OCI-LY3 (cell line): ENCODE results near the gene MINDY1.

Experiments used
- EZH2phosphoT487 ChIP-seq: fragments of 200-600 bp; shearing (Covaris generic); IDR thresholded peaks from 2 replicates; pipeline ENCODE4 v1.6.1; 2018; ENCODE audit warnings: antibody characterized with exemption, mixed run types, low read depth
- TF ChIP-seq, protein P1 (sequence below): fragments of 200-600, 300-600 bp; sonication (generic); IDR thresholded peaks from 2 replicates; pipeline ENCODE4 v1.5.1; 2014; ENCODE audit warnings: antibody characterized with exemption, low read length, low read depth

DNA sequence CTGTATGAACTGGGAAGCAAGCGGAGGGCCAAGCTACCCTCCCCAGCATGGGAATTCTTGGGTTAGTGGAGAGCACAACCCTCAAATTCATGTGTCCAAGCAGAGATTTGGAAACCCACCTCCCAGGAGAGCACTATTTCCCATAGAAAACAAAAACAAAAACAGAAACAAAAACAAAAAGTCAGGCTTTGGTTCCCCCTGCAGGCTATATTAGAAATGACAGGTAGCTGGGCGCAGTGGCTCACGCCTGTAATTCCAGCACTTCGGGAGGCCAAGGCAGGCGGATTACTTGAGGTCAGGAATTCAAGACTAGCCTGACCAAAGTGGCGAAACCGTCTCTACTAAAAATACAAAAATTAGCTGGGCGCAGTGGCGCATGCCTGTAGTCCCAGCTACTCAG lies 10.8 kb downstream of the MINDY1 start:
- TF ChIP-seq, protein P1, sequence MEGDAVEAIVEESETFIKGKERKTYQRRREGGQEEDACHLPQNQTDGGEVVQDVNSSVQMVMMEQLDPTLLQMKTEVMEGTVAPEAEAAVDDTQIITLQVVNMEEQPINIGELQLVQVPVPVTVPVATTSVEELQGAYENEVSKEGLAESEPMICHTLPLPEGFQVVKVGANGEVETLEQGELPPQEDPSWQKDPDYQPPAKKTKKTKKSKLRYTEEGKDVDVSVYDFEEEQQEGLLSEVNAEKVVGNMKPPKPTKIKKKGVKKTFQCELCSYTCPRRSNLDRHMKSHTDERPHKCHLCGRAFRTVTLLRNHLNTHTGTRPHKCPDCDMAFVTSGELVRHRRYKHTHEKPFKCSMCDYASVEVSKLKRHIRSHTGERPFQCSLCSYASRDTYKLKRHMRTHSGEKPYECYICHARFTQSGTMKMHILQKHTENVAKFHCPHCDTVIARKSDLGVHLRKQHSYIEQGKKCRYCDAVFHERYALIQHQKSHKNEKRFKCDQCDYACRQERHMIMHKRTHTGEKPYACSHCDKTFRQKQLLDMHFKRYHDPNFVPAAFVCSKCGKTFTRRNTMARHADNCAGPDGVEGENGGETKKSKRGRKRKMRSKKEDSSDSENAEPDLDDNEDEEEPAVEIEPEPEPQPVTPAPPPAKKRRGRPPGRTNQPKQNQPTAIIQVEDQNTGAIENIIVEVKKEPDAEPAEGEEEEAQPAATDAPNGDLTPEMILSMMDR = peak; percentile 80
- no peak for TF ChIP-seq EZH2phosphoT487
